OCI-LY1 (cell line): ENCODE measurements around the gene MRPL28.

Experiments used
- H2AFZ ChIP-seq: fragments of 200-600 bp; sonication (generic), shearing (Covaris generic); 2 replicates; pipeline ENCODE4 v1.6.0; 2014; ENCODE audit warnings: antibody characterized with exemption, mild to moderate bottlenecking, low read length
- H3F3A ChIP-seq: fragments of 200-600 bp; sonication (generic), shearing (Covaris generic); 2 replicates; pipeline ENCODE4 v1.6.0; 2014; ENCODE audit warnings: mild to moderate bottlenecking, antibody characterized with exemption, low read length, moderate library complexity; ENCODE audit not compliant: insufficient read depth
- H3K27ac ChIP-seq: fragments of 200-600 bp; sonication (generic); 2 replicates; pipeline ENCODE4 v1.5.1; 2014; ENCODE audit warnings: low read length, mixed run types, mild to moderate bottlenecking, low read depth; ENCODE audit not compliant: poor library complexity, severe bottlenecking
- H3K27me3 ChIP-seq: fragments of 200-600 bp; sonication (generic); 2 replicates; pipeline ENCODE4 v1.6.0; 2014; ENCODE audit warnings: antibody characterized with exemption, mild to moderate bottlenecking, low read length, moderate library complexity; ENCODE audit not compliant: insufficient read depth
- H3K36me3 ChIP-seq: fragments of 200-600 bp; sonication (generic); 2 replicates; pipeline ENCODE4 v1.6.1; 2014; ENCODE audit warnings: mild to moderate bottlenecking, antibody characterized with exemption, low read length, moderate library complexity, mixed read lengths; ENCODE audit not compliant: insufficient read depth
- H3K4me1 ChIP-seq: fragments of 200-600 bp; sonication (generic); 2 replicates; pipeline ENCODE4 v1.5.1; 2014; ENCODE audit warnings: mild to moderate bottlenecking, low read length, moderate library complexity; ENCODE audit not compliant: insufficient read depth, severe bottlenecking
- H3K4me2 ChIP-seq: fragments of 200-600 bp; sonication (generic), shearing (Covaris generic); 2 replicates; pipeline ENCODE4 v1.6.1; 2014; ENCODE audit warnings: low read length
- H3K4me3 ChIP-seq: fragments of 200-600 bp; sonication (generic); 2 replicates; pipeline ENCODE4 v1.5.1; 2014; ENCODE audit warnings: low read length, low read depth, mild to moderate bottlenecking, mixed read lengths; ENCODE audit not compliant: poor library complexity, severe bottlenecking
- H3K79me2 ChIP-seq: fragments of 200-600 bp; shearing (Covaris generic); 2 replicates; pipeline ENCODE4 v1.6.1; 2016; ENCODE audit warnings: mixed run types, low read length, mixed read lengths; ENCODE audit not compliant: insufficient read depth
- H3K9ac ChIP-seq: fragments of 200-600 bp; sonication (generic), shearing (Covaris generic); 2 replicates; pipeline ENCODE4 v1.6.1; 2014; ENCODE audit warnings: mild to moderate bottlenecking, low read length, mixed read lengths
- H3K9me2 ChIP-seq: fragments of 200-600 bp; sonication (generic), shearing (Covaris generic); 2 replicates; pipeline ENCODE4 v1.6.1; 2014; ENCODE audit warnings: low read depth, mild to moderate bottlenecking, low read length, mixed read lengths
- H3K9me3 ChIP-seq: fragments of 200-600 bp; shearing (Covaris generic); 2 replicates; pipeline ENCODE4 v1.6.1; 2014; ENCODE audit warnings: low read length, mixed read lengths
- H4K20me1 ChIP-seq: fragments of 200-600 bp; sonication (generic), shearing (Covaris generic); 2 replicates; pipeline ENCODE4 v1.6.0; 2016; ENCODE audit warnings: mild to moderate bottlenecking, low read length; ENCODE audit not compliant: insufficient read depth
- CTCF ChIP-seq: fragments of 200-600 bp; sonication (generic), shearing (Covaris generic); IDR thresholded peaks from 2 replicates; pipeline ENCODE4 v1.5.1; 2017; ENCODE audit warnings: mild to moderate bottlenecking, antibody characterized with exemption, low read length, moderate library complexity, mixed read lengths
- EZH2 ChIP-seq: fragments of 200-600 bp; sonication (generic), shearing (Covaris generic); IDR thresholded peaks from 2 replicates; pipeline ENCODE4 v1.8.0; 2017; ENCODE audit warnings: borderline replicate concordance, mixed run types, mild to moderate bottlenecking, antibody characterized with exemption, low read length, moderate library complexity, mixed read lengths

Gene MRPL28

GRCh38 chr16:370979-371514 lies 709 bp upstream of the MRPL28 start:
- Histone ChIP-seq H2AFZ (no peak overlapping the region), H3K4me1 (peaks cover 16% of the 10 kb centered on the region), H3K9me3 (no peaks in the 10 kb centered on the region), H3K9me2 (no peaks in the 10 kb centered on the region), H3K4me3 (peak overlapping the region; percentile 62), H4K20me1 (no peaks in the 10 kb centered on the region), H3K9ac (peak overlapping the region; percentile 52), H3K27me3 (no peaks in the 10 kb centered on the region), H3K36me3 (peaks cover 58% of the 10 kb centered on the region), H3K79me2 (no peaks in the 10 kb centered on the region), H3K4me2 (peak overlapping the region; percentile 62), H3F3A (no peaks in the 10 kb centered on the region), H3K27ac (peak overlapping the region; percentile 48)
- no peak for TF ChIP-seq EZH2

- no peak overlapping the region for H2AFZ ChIP-seq
- no peaks in the 10 kb centered on the region for H3K27me3 ChIP-seq
- no peaks in the 10 kb centered on the region for H3F3A ChIP-seq
- H3K4me1 ChIP-seq: peaks cover 16% of the 10 kb centered on the region
- TF ChIP-seq CTCF (no peak), EZH2 (no peak)
- no peaks in the 10 kb centered on the region for H3K9me3 ChIP-seq
- H3K27ac ChIP-seq: no peak overlapping the region
- H3K79me2 ChIP-seq: no peaks in the 10 kb centered on the region
- H4K20me1 ChIP-seq: no peaks in the 10 kb centered on the region
- H3K9ac ChIP-seq: peak overlapping the region; percentile 75
- H3K36me3 ChIP-seq: peaks cover 56% of the 10 kb centered on the region
- no peaks in the 10 kb centered on the region for H3K9me2 ChIP-seq
- peak overlapping the region; percentile 62 for H3K4me3 ChIP-seq
- H3K4me2 ChIP-seq: peak overlapping the region; percentile 97
Observed at GRCh38 chr16:369866-370436, 387 bp downstream of the MRPL28 start.

- Histone ChIP-seq H3K9me2 (no peaks in the 10 kb centered on the region), H3K27ac (no peak overlapping the region)
Observed at GRCh38 chr16:369275-369865, 968 bp downstream of the MRPL28 start.

More at GRCh38 chr16:369275-369865, 968 bp downstream of the MRPL28 start:
- Histone ChIP-seq H3K9me3 (no peaks in the 10 kb centered on the region), H3F3A (no peaks in the 10 kb centered on the region), H3K4me3 (peak overlapping the region; percentile 62), H3K9ac (peak overlapping the region; percentile 75), H3K4me1 (peaks cover 16% of the 10 kb centered on the region), H4K20me1 (no peaks in the 10 kb centered on the region), H3K36me3 (peaks cover 52% of the 10 kb centered on the region), H3K79me2 (no peaks in the 10 kb centered on the region), H3K27me3 (no peaks in the 10 kb centered on the region), H2AFZ (no peak overlapping the region), H3K4me2 (peak overlapping the region; percentile 97)
- TF ChIP-seq EZH2 (no peak), CTCF (no peak)
